NCI-H2227 (cell line): ENCODE measurements around the gene ERP27.

Source experiments
- DNase-seq: peaks from one replicate; lab custom pipeline; 2025; ENCODE audit not compliant: unreplicated experiment; lab: John Stamatoyannopoulos, UW

The ERP27 gene

GRCh38 chr12:14938301-14938700, at the start of gene ERP27:
Gene ERP27, minus strand, starts transcription at chr12:14938537. Its CDS starts 29 bp downstream, at chr12:14938508.
- no peak for DNase-seq

- no peak for DNase-seq
Measured at GRCh38 chr12:14988035-14988434, 49.7 kb upstream of the ERP27 start.

DNA sequence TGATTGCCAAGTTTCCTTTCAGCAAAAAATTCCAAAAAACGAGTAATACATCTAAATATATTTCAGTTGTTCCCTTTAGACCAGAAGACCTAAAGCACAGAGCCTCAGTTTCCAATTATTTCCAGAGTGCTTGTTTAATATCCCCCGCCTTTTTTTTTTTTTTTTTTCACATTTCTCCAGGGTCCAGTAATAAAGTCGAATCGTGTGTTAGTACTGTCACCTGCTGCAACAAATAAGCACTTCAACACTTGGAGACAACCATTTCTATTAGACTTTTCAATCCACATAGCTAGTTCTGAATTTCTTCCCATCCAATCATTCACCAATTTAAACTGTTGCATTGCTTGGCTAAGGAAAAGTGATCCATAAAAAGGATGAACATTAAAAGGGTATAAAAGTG, 48.1 kb upstream of the ERP27 start:
- DNase-seq = no peak

DNA sequence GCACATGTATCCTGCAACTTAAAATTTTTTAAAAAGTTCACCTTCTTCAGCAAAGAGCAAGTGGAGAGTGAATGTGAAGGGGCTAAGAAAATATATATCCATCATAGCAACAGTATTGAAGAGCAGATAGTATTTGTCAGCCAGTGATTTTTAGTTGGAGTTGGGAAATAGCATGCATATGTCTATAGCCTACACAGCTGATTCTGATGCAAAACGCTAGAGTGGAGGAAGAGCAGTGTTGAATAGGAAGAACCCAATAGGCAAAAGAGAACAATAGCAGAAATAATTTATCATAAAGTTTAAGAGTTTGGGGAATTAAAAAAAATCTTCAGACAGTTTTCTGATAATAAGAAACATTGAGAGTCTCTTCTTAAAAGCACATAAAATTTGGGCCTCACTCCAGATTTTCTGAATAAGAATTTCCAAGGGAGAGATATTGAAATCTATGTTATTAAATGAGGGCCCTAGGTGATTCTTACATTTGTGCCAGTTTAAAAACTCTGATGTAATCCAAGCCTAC, 46.5 kb upstream of the ERP27 start:
- no peak for DNase-seq

GRCh38 chr12:14984036-14984435, 45.7 kb upstream of the ERP27 start:
- no peak for DNase-seq

- no peak for DNase-seq
Measured at GRCh38 chr12:14982991-14983390, 44.7 kb upstream of the ERP27 start.

- DNase-seq = no peak
Measured at GRCh38 chr12:14982562-14982961, 44.2 kb upstream of the ERP27 start.

DNA sequence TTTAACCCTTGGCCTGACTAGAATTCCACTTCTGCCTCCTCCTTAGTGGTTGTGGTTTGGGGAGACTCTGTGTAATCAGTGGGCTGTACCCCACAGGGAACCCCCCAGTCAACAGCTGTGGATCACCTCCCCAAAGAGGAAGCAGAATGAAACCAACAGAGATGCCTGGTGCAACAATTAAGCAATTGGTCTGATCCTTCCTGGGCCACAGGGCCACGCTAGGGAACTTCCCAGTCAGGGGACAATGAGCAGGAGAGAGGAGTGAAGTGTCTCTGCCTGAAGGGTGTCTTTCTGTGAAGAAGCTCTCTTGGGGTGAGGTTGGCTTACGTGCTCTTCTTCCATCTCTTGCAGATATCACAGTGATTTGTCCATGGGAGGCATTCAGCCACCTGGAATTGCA, 42.7 kb upstream of the ERP27 start:
- DNase-seq = no peak

DNA sequence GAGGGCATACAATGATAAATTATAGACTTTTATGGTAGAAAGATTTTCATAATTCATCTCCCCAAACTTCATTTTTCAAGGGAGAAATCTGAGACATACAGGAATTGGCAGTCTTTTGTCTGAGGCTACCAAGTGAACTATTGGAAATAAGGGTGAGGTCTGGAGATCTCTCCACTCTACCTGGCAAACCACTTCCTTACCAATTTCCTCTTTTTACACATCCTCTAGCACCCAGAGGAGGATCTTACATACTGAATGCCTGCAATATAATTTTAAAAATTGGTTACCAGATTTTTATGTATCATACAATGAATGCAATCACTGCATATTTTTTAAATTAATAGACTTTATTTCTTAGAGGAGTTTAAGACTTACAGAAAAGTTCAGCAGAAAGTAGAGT, 41.1 kb upstream of the ERP27 start:
- no peak for DNase-seq

DNA sequence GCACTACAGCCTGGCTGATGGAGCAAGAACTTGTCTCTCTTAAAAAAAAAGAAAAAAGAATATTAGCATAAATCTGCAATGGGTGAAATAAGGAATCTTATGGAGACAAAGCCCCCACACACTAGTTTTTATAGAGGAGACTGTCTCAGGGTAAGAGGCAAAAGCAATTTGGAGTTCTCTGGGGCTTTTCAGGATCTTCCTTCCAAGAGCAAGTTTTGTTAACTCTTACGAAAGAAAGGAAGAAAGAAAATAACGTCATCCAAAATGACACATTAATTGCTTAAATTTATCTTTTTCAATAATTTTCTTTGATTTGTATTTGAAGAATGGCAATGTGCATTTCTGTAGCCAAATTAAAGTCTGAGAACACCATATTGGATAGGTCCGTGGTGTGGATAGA, 38.3 kb upstream of the ERP27 start:
- no peak for DNase-seq

- no peak for DNase-seq
Measured at GRCh38 chr12:14975457-14975856, 37.1 kb upstream of the ERP27 start.

DNA sequence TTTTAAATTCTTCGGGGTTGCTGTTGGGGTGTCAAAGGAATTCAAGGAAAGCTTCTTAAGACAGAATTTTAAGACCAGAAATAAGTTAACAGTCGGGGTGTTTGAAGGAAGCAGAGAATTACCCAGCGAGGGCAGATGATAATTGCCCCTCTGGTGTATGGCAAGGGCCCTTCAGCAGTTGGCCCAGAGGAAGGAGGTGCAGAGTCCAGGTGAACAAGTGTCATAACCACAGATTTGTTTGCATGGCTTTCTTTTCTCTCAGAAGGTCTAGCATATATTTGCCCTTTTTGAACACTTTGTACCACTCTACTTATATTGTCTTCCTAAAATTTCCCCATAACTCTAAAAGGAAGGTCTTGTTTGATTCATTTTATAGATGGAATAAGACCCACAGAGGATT, 36.3 kb upstream of the ERP27 start:
- DNase-seq = no peak

DNA sequence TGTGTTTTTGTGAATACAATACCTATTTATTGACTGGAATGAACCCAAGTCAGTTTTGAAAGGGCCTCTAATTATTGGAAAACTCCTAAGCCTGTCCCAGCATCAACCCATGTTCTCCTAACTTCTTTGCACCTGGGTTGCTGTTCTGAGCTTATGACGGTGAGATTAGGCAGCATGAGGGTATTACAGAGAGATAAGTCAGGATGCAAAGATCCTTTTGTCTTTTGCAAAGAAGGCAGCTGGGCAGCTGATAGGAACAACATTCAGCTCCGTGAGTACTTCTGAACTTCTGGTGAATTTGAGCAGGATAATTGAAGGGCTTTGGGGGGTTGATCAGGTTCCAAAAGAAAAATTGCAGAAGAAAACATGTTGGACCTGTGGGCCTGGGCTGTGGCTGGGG, 34.5 kb upstream of the ERP27 start, which contains the start of gene PDE6H:
PDE6H (plus strand) TSS at position 227 of the 400 bp plus-strand sequence. CDS start 4,971 bp downstream, outside the sequence.
- no peak for DNase-seq

- no peak for DNase-seq
Measured at GRCh38 chr12:14970473-14970872, 32.1 kb upstream of the ERP27 start.

DNA sequence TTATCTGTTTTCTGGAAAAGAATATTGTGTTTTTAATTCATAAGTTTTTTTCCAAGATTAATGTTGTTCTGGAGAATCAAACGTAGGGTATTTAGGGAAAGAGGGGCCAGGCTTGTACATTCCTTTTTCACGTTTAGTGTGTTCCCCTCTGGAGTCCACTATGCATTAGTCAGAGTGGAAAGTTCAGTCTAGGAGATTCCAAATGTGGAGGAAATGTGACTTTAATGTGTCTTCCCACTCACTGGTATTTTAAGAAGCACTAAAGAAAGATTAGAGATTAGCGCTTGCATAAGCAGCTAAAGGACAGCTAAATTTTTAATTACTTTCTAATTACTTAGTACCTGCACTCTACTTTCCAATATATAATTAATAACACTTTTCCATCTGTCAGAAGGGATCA, 30.1 kb upstream of the ERP27 start:
- DNase-seq = no peak

DNA sequence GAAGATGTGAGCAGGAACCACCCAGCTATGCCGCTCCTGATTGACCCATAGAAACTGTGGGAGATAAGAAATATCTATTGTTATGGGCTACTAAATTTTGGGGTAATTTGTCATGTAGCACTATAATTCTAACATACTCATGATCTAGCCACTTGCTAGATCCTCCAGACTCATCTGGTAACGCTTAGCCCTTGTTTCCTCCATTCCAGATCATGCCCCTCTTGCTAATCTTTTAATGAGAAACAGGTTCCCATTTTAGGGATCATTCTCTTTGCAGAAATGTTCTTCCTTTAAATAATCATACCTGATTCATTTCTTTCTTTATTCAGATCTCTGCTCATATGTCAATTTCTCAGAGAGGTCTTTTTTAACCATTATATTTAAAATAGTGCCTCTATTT, 26.9 kb upstream of the ERP27 start:
- no peak for DNase-seq

DNA sequence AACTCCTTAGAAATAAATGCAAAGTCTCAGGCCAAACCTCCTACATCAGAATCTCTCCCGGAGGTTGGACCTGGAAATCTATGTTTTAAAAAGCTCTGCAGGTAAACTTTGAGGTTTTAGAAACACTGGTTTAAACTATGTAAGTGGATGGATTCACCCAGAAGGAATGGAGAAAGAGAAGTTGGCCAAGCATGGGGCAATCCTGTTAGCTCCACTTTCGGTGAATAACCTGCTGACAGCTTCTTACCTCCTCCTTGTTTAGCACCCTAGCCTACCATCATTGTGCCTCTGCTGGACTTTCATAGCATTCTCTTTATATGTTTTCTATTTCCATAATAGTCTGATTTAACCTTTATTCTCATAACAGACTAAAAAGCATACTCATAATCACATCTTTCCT, 26.1 kb upstream of the ERP27 start:
- no peak for DNase-seq

- no peak for DNase-seq
Measured at GRCh38 chr12:14963520-14963919, 25.2 kb upstream of the ERP27 start.

DNA sequence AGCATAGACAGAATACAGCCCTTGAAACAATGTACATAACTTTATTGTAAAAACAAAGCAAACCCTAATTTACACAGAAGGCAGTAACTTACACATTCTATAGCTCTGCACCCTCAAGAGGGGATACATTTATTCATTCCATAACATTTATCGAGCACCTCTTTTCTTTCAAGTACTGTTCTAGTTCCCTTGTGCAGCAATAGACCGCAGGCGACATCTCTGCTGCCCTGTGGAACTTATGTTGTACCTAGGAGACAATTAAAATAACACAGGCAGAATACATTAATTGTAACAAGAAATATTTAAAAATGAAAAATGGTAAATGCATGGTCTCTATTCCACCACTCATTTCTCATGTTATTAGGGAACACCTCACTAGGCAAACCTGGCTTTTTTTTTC, 24.5 kb upstream of the ERP27 start:
- no peak for DNase-seq

- DNase-seq = no peak
Measured at GRCh38 chr12:14962153-14962539, 23.8 kb upstream of the ERP27 start.

DNA sequence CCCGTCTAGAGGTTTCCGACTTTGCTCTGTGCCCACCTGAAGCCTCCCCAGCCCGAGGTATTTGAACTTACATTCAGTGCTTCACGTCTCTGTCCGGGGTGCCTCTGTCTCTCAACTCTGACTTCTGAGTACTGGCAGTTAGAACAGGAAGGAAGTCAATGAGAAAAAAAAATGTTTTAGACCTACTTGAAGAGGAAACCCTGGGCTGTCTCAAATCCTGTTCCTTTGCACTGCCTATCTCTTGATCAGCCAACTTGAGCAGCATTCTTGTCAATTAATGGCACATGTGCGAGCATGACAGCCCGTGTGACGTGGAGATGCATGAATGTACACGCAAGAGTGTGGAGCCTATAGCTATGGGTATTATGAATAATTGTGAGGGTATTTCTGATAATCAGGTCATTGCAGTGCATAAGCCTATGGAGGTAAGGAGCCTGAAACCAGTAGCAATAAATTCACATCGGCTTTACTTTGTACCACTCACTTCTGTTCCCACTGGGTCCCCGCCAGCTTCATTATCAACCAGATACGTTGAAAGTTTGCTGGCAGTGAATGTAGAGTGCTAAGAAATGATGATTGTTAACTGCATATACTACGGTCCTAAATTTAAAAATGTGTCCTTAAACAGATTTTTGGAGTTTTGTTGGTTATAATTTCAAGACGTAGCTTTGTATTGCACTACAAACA, 23.3 kb upstream of the ERP27 start, which contains the start of gene ARHGDIB:
ARHGDIB (minus strand) TSS at position 136 of the 687 bp plus-strand sequence. CDS start 10,889 bp downstream, outside the sequence.
- no peak for DNase-seq

- DNase-seq = no peak
Measured at GRCh38 chr12:14960548-14961465, 22.5 kb upstream of the ERP27 start.
